HEK293 (cell line): ENCODE results near the gene CHN1.

Source experiments
- CTCF ChIA-PET: fragments of 350-600 bp; formaldehyde crosslinking; extraction: SDS; loops from one replicate; lab custom pipeline; 2021; ENCODE audit warnings: antibody characterized with exemption; lab: Yijun Ruan, JAX
- POLR2A ChIA-PET: fragments of 300-600 bp; formaldehyde crosslinking; extraction: SDS; loops from one replicate; lab custom pipeline; 2020; ENCODE audit warnings: antibody characterized with exemption, inconsistent platforms; lab: Yijun Ruan, JAX
- H3K27ac ChIP-seq: fragments of 200-500 bp; sonication (Bioruptor generic); 2 replicates; pipeline ENCODE4 v1.5.1; 2014; ENCODE audit warnings: low read depth, low read length, control low read depth, inconsistent platforms; ENCODE audit errors: extremely low read depth
- H3K36me3 ChIP-seq, 2 experiments: fragments of 200-500 bp in 1 of 2; sonication (Bioruptor generic) in 1 of 2; 1 replicate in 1 of 2; 2 replicates in 1 of 2; pipeline ENCODE4 v1.5.1; 2014 to 2017; ENCODE audit warnings: inconsistent platforms in 2 of 2, low read length in 2 of 2; ENCODE audit not compliant: control insufficient read depth in 2 of 2, insufficient read depth in 1 of 2
- H3K4me1 ChIP-seq: fragments of 200-500 bp; sonication (Bioruptor generic); 2 replicates; pipeline ENCODE4 v1.5.1; 2014; ENCODE audit warnings: mild to moderate bottlenecking, low read length, inconsistent platforms; ENCODE audit not compliant: control insufficient read depth, insufficient read depth
- H3K4me3 ChIP-seq: 2 replicates; pipeline ENCODE4 v1.5.1; 2011; ENCODE audit warnings: low read depth, mild to moderate bottlenecking, control low read depth, low read length, moderate library complexity
- H3K9me3 ChIP-seq: fragments of 200-500 bp; sonication (Bioruptor generic); 2 replicates; pipeline ENCODE4 v1.5.1; 2014; ENCODE audit warnings: low read depth, low read length, inconsistent platforms; ENCODE audit not compliant: control insufficient read depth, insufficient read depth
- GLI2 ChIP-seq: fragments of 450-650 bp; formaldehyde crosslinking; IDR thresholded peaks from 2 replicates; pipeline ENCODE4; 2017; ENCODE audit warnings: missing biosample characterization, missing genetic modification characterization, low read depth, borderline replicate concordance
- IKZF3 ChIP-seq: fragments of 450-650 bp; IDR thresholded peaks from 2 replicates; pipeline ENCODE4 v1.5.0; 2018; ENCODE audit warnings: missing biosample characterization, mild to moderate bottlenecking, missing genetic modification characterization, moderate library complexity
- KLF16 ChIP-seq: fragments of 450-650 bp; formaldehyde crosslinking; IDR thresholded peaks from 2 replicates; pipeline ENCODE4 v1.5.1; 2017; ENCODE audit warnings: missing biosample characterization, missing genetic modification characterization
- MYNN ChIP-seq: fragments of 450-650 bp; formaldehyde crosslinking; IDR thresholded peaks from 2 replicates; pipeline ENCODE4 v1.5.1; 2016; ENCODE audit warnings: missing biosample characterization, missing genetic modification characterization, borderline replicate concordance
- ZBTB17 ChIP-seq: fragments of 450-650 bp; formaldehyde crosslinking; IDR thresholded peaks from 2 replicates; pipeline ENCODE4 v1.5.1; 2016; ENCODE audit warnings: missing biosample characterization, missing genetic modification characterization
- ZFP37 ChIP-seq: fragments of 450-650 bp; formaldehyde crosslinking; IDR thresholded peaks from 2 replicates; pipeline ENCODE4 v1.5.1; 2016; ENCODE audit warnings: missing biosample characterization, missing genetic modification characterization
- ZNF112 ChIP-seq: fragments of 450-650 bp; formaldehyde crosslinking; IDR thresholded peaks from 2 replicates; pipeline ENCODE4 v1.5.0; 2017; ENCODE audit warnings: missing biosample characterization, missing genetic modification characterization
- ZNF266 ChIP-seq: fragments of 450-650 bp; formaldehyde crosslinking; IDR thresholded peaks from 2 replicates; pipeline ENCODE4 v1.5.1; 2016; ENCODE audit warnings: missing biosample characterization, missing genetic modification characterization, low read depth
- ZNF302 ChIP-seq: fragments of 450-650 bp; formaldehyde crosslinking; IDR thresholded peaks from 2 replicates; pipeline ENCODE4 v1.5.1; 2016; ENCODE audit warnings: missing biosample characterization, missing genetic modification characterization, low read depth
- ZNF391 ChIP-seq: fragments of 450-650 bp; formaldehyde crosslinking; IDR thresholded peaks from 2 replicates; pipeline ENCODE4 v1.5.1; 2016; ENCODE audit warnings: low read depth, missing biosample characterization, missing genetic modification characterization, borderline replicate concordance
- ZNF48 ChIP-seq: fragments of 450-650 bp; formaldehyde crosslinking; IDR thresholded peaks from 2 replicates; pipeline ENCODE4 v1.5.1; 2016; ENCODE audit warnings: missing biosample characterization, missing genetic modification characterization
- ZNF514 ChIP-seq: fragments of 450-650 bp; formaldehyde crosslinking; IDR thresholded peaks from 2 replicates; pipeline ENCODE4 v1.5.1; 2016; ENCODE audit warnings: missing biosample characterization, missing genetic modification characterization
- ZNF548 ChIP-seq: fragments of 450-650 bp; formaldehyde crosslinking; IDR thresholded peaks from 2 replicates; pipeline ENCODE4 v1.5.1; 2016; ENCODE audit warnings: missing biosample characterization, missing genetic modification characterization
- ZNF677 ChIP-seq: fragments of 450-650 bp; IDR thresholded peaks from 2 replicates; pipeline ENCODE4 v1.5.0; 2018; ENCODE audit warnings: missing biosample characterization, mild to moderate bottlenecking, missing genetic modification characterization, moderate library complexity
- ZNF768 ChIP-seq: fragments of 450-650 bp; formaldehyde crosslinking; IDR thresholded peaks from 2 replicates; pipeline ENCODE4 v1.5.1; 2018; ENCODE audit warnings: missing biosample characterization, mild to moderate bottlenecking, missing genetic modification characterization
- TF ChIP-seq, protein P1 (sequence below): fragments of 450-650 bp; formaldehyde crosslinking; IDR thresholded peaks from 2 replicates; pipeline ENCODE4 v1.5.1; 2016; ENCODE audit warnings: missing biosample characterization, missing genetic modification characterization, low read depth
- TF ChIP-seq, protein P2 (sequence below): sonication (generic); formaldehyde crosslinking; IDR thresholded peaks from 2 replicates; pipeline ENCODE4 v1.8.1; 2022; ENCODE audit warnings: mild to moderate bottlenecking, moderate library complexity, missing genetic modification reagents
- TF ChIP-seq, protein P3 (sequence below): fragments of 450-650 bp; formaldehyde crosslinking; IDR thresholded peaks from 2 replicates; pipeline ENCODE4 v1.5.1; 2016; ENCODE audit warnings: missing biosample characterization, missing genetic modification characterization
- TF ChIP-seq, protein P4 (sequence below): fragments of 450-650 bp; formaldehyde crosslinking; conservative IDR thresholded peaks from 2 replicates; pipeline ENCODE4 v1.5.1; 2016; ENCODE audit warnings: low read depth, missing biosample characterization, missing genetic modification characterization

Gene CHN1

GRCh38 chr2:174752403-174753037 is 252.7 kb downstream of the CHN1 start (continued):
- no peak for TF ChIP-seq ZNF548 (tag by site-specific recombination)

DNA sequence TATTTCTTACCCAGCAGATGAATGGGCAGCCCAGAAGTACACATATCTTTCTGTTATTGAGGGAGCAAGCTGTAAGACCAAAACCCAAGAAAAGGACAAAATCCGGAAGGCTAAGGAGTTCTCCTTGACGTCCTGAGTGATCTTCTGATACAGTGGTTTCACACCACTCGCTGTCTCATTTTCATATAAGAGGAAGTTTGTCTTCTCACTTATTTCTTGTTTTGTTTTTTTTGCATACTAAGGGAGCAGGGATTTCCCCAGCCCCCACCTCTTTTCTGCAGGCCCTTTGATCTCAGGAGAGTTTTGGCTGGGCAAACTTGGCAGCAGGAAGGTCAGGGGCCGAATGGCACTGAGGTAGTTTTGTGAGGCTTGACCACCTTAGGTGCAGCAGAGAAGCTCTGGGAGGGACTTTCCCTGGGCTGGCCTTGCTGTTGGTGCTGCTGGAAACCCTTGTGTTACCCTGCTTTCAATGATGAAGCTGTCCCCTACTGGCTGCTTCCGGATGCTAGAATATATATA is 254.2 kb downstream of the CHN1 start:
- Histone ChIP-seq H3K27ac (no peak overlapping the region), H3K4me3 (no peak overlapping the region), H3K36me3 (no peaks in the 10 kb centered on the region), H3K4me1 (no peaks in the 10 kb centered on the region), H3K9me3 (no peaks in the 10 kb centered on the region)
- ChIA-PET POLR2A (no interaction called here), CTCF (interaction anchor here (0.6 to 4.2 kb wide), 4 partner anchors 13 to 1871 kb away, joined by 3 to 53 read pairs (median 18); partner anchors contain the start of gene CHRNA1)
- TF ChIP-seq ZNF302 (tag by site-specific recombination) = no peak
- TF ChIP-seq ZNF768 (tag by site-specific recombination) = no peak
- no peak for TF ChIP-seq IKZF3 (tag by site-specific recombination)
- no peak for TF ChIP-seq KLF16 (tag by site-specific recombination)
- TF ChIP-seq ZNF514 (tag by site-specific recombination) = no peak
- TF ChIP-seq MYNN (tag by site-specific recombination) = no peak
- no peak for TF ChIP-seq ZNF112 (tag by site-specific recombination)
- TF ChIP-seq ZBTB17 (tag by site-specific recombination) = no peak
- TF ChIP-seq, protein P1, sequence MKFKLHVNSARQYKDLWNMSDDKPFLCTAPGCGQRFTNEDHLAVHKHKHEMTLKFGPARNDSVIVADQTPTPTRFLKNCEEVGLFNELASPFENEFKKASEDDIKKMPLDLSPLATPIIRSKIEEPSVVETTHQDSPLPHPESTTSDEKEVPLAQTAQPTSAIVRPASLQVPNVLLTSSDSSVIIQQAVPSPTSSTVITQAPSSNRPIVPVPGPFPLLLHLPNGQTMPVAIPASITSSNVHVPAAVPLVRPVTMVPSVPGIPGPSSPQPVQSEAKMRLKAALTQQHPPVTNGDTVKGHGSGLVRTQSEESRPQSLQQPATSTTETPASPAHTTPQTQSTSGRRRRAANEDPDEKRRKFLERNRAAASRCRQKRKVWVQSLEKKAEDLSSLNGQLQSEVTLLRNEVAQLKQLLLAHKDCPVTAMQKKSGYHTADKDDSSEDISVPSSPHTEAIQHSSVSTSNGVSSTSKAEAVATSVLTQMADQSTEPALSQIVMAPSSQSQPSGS (tag by site-specific recombination) = no peak
- no peak for TF ChIP-seq ZFP37 (tag by site-specific recombination)
- TF ChIP-seq ZNF266 (tag by site-specific recombination) = no peak
- TF ChIP-seq ZNF391 (tag by site-specific recombination) = no peak
- TF ChIP-seq, protein P2, sequence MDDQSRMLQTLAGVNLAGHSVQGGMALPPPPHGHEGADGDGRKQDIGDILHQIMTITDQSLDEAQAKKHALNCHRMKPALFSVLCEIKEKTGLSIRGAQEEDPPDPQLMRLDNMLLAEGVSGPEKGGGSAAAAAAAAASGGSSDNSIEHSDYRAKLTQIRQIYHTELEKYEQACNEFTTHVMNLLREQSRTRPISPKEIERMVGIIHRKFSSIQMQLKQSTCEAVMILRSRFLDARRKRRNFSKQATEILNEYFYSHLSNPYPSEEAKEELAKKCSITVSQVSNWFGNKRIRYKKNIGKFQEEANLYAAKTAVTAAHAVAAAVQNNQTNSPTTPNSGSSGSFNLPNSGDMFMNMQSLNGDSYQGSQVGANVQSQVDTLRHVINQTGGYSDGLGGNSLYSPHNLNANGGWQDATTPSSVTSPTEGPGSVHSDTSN (CRISPR knock-in tag) = no peak
- TF ChIP-seq ZNF677 (tag by site-specific recombination) = no peak
- no peak for TF ChIP-seq ZNF48 (tag by site-specific recombination)
- no peak for TF ChIP-seq GLI2 (tag by site-specific recombination)
- TF ChIP-seq, protein P3, sequence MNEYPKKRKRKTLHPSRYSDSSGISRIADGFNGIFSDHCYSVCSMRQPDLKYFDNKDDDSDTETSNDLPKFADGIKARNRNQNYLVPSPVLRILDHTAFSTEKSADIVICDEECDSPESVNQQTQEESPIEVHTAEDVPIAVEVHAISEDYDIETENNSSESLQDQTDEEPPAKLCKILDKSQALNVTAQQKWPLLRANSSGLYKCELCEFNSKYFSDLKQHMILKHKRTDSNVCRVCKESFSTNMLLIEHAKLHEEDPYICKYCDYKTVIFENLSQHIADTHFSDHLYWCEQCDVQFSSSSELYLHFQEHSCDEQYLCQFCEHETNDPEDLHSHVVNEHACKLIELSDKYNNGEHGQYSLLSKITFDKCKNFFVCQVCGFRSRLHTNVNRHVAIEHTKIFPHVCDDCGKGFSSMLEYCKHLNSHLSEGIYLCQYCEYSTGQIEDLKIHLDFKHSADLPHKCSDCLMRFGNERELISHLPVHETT = no peak
- TF ChIP-seq, protein P4, sequence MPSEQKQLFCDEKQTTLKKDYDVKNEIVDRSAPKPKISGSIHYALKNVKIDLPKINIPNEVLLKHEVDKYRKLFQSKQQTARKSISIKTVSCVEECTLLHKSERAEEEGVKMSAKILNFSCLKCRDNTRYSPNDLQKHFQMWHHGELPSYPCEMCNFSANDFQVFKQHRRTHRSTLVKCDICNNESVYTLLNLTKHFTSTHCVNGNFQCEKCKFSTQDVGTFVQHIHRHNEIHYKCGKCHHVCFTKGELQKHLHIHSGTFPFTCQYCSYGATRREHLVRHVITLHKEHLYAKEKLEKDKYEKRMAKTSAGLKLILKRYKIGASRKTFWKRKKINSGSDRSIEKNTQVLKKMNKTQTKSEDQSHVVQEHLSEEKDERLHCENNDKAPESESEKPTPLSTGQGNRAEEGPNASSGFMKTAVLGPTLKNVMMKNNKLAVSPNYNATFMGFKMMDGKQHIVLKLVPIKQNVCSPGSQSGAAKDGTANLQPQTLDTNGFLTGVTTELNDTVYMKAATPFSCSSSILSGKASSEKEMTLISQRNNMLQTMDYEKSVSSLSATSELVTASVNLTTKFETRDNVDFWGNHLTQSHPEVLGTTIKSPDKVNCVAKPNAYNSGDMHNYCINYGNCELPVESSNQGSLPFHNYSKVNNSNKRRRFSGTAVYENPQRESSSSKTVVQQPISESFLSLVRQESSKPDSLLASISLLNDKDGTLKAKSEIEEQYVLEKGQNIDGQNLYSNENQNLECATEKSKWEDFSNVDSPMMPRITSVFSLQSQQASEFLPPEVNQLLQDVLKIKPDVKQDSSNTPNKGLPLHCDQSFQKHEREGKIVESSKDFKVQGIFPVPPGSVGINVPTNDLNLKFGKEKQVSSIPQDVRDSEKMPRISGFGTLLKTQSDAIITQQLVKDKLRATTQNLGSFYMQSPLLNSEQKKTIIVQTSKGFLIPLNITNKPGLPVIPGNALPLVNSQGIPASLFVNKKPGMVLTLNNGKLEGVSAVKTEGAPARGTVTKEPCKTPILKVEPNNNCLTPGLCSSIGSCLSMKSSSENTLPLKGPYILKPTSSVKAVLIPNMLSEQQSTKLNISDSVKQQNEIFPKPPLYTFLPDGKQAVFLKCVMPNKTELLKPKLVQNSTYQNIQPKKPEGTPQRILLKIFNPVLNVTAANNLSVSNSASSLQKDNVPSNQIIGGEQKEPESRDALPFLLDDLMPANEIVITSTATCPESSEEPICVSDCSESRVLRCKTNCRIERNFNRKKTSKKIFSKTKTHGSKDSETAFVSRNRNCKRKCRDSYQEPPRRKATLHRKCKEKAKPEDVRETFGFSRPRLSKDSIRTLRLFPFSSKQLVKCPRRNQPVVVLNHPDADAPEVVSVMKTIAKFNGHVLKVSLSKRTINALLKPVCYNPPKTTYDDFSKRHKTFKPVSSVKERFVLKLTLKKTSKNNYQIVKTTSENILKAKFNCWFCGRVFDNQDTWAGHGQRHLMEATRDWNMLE (tag by site-specific recombination) = no peak
